ENCODE results near the gene PEG3. TPM values are rescaled to one million over a fixed set of nuclear protein-coding genes. Genes with fewer than 3 reads are reported as not detected.

The PEG3 gene
- total and polyA plus RNA-seq, 2 of the 13 experiments (the other 11 are each of a cell fraction or from before 2014, with no cell fraction given) = 217 to 394 TPM

DNA sequence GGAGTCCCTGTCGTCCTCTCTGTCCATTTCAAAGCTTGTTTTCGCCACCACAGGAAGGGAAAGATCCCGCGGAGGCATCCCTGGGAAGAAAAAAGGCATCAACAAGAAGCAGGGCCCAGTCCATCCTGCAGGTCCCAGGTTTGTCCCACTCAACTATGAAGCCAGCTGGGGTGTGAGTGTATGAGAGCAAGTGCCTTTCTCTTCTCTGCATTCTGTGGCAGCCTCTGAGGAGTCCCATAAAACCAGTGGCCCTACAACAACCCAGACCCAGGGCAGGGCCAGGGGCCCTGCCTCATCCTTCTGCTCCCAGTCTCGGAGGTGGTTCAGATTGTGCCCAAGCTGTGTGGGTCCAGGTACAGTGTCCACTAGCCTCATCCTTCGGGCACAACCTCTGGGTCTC, 18.9 kb downstream of the PEG3 start (continued):
- TF ChIP-seq, protein P1, sequence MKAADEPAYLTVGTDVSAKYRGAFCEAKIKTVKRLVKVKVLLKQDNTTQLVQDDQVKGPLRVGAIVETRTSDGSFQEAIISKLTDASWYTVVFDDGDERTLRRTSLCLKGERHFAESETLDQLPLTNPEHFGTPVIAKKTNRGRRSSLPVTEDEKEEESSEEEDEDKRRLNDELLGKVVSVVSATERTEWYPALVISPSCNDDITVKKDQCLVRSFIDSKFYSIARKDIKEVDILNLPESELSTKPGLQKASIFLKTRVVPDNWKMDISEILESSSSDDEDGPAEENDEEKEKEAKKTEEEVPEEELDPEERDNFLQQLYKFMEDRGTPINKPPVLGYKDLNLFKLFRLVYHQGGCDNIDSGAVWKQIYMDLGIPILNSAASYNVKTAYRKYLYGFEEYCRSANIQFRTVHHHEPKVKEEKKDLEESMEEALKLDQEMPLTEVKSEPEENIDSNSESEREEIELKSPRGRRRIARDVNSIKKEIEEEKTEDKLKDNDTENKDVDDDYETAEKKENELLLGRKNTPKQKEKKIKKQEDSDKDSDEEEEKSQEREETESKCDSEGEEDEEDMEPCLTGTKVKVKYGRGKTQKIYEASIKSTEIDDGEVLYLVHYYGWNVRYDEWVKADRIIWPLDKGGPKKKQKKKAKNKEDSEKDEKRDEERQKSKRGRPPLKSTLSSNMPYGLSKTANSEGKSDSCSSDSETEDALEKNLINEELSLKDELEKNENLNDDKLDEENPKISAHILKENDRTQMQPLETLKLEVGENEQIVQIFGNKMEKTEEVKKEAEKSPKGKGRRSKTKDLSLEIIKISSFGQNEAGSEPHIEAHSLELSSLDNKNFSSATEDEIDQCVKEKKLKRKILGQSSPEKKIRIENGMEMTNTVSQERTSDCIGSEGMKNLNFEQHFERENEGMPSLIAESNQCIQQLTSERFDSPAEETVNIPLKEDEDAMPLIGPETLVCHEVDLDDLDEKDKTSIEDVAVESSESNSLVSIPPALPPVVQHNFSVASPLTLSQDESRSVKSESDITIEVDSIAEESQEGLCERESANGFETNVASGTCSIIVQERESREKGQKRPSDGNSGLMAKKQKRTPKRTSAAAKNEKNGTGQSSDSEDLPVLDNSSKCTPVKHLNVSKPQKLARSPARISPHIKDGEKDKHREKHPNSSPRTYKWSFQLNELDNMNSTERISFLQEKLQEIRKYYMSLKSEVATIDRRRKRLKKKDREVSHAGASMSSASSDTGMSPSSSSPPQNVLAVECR (CRISPR knock-in tag; IDR thresholded peaks at IDR 0.05; ENCODE audit: borderline replicate concordance) = no peak
- no peak for TF ChIP-seq ZNF619 (CRISPR knock-in tag; IDR thresholded peaks at IDR 0.05)
- TF ChIP-seq, protein P2, sequence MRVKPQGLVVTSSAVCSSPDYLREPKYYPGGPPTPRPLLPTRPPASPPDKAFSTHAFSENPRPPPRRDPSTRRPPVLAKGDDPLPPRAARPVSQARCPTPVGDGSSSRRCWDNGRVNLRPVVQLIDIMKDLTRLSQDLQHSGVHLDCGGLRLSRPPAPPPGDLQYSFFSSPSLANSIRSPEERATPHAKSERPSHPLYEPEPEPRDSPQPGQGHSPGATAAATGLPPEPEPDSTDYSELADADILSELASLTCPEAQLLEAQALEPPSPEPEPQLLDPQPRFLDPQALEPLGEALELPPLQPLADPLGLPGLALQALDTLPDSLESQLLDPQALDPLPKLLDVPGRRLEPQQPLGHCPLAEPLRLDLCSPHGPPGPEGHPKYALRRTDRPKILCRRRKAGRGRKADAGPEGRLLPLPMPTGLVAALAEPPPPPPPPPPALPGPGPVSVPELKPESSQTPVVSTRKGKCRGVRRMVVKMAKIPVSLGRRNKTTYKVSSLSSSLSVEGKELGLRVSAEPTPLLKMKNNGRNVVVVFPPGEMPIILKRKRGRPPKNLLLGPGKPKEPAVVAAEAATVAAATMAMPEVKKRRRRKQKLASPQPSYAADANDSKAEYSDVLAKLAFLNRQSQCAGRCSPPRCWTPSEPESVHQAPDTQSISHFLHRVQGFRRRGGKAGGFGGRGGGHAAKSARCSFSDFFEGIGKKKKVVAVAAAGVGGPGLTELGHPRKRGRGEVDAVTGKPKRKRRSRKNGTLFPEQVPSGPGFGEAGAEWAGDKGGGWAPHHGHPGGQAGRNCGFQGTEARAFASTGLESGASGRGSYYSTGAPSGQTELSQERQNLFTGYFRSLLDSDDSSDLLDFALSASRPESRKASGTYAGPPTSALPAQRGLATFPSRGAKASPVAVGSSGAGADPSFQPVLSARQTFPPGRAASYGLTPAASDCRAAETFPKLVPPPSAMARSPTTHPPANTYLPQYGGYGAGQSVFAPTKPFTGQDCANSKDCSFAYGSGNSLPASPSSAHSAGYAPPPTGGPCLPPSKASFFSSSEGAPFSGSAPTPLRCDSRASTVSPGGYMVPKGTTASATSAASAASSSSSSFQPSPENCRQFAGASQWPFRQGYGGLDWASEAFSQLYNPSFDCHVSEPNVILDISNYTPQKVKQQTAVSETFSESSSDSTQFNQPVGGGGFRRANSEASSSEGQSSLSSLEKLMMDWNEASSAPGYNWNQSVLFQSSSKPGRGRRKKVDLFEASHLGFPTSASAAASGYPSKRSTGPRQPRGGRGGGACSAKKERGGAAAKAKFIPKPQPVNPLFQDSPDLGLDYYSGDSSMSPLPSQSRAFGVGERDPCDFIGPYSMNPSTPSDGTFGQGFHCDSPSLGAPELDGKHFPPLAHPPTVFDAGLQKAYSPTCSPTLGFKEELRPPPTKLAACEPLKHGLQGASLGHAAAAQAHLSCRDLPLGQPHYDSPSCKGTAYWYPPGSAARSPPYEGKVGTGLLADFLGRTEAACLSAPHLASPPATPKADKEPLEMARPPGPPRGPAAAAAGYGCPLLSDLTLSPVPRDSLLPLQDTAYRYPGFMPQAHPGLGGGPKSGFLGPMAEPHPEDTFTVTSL (CRISPR knock-in tag; IDR thresholded peaks at IDR 0.05; ENCODE audit: borderline replicate concordance) = no peak
- TF ChIP-seq, protein P3, sequence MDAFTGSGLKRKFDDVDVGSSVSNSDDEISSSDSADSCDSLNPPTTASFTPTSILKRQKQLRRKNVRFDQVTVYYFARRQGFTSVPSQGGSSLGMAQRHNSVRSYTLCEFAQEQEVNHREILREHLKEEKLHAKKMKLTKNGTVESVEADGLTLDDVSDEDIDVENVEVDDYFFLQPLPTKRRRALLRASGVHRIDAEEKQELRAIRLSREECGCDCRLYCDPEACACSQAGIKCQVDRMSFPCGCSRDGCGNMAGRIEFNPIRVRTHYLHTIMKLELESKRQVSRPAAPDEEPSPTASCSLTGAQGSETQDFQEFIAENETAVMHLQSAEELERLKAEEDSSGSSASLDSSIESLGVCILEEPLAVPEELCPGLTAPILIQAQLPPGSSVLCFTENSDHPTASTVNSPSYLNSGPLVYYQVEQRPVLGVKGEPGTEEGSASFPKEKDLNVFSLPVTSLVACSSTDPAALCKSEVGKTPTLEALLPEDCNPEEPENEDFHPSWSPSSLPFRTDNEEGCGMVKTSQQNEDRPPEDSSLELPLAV (CRISPR knock-in tag; conservative IDR thresholded peaks at IDR 0.05; ENCODE audit: low read depth) = no peak

Measured in HepG2 (cell line).